GM12892 (cell line): ENCODE measurements around the gene PCDHB16. TPM values are rescaled to one million over a fixed set of nuclear protein-coding genes. Genes with fewer than 3 reads are reported as not detected.
"Not testable (repeated sequence)": the region's sequence is repeated elsewhere in the genome, so short reads cannot be mapped to it uniquely, and the experiment has no call there.

Source experiments
- DNase-seq: peaks from one replicate; pipeline ENCODE4 v3.0.0; 2011; ENCODE audit not compliant: insufficient read length
- FAIRE-seq: peaks from 2 replicates; lab custom pipeline; 2011; peaks lifted over from hg19 to GRCh38; lab: Jason Lieb, UNC
- POLR2A ChIP-seq: IDR thresholded peaks from 2 replicates; pipeline ENCODE4 v1.6.1; 2011; ENCODE audit warnings: low read depth, low read length, control low read depth
- POLR2AphosphoS5 ChIP-seq: IDR thresholded peaks from 2 replicates; pipeline ENCODE4 v1.6.1; 2011; ENCODE audit warnings: low read depth, low read length, control low read depth
- TAF1 ChIP-seq: IDR thresholded peaks from 2 replicates; pipeline ENCODE4 v1.6.1; 2011; ENCODE audit warnings: low read depth, mild to moderate bottlenecking, control low read depth, low read length, borderline replicate concordance
- polyA plus RNA-seq: library from polyadenylated mRNA; unstranded; fragments of >200 nt; gene quantifications from one replicate; pipeline ENCODE4 v1.2.1, GENCODE V29; 2012; ENCODE audit warnings: missing spikeins, inconsistent platforms; ENCODE audit not compliant: missing spikeins

Gene PCDHB16
- not detected for polyA plus RNA-seq

DNA sequence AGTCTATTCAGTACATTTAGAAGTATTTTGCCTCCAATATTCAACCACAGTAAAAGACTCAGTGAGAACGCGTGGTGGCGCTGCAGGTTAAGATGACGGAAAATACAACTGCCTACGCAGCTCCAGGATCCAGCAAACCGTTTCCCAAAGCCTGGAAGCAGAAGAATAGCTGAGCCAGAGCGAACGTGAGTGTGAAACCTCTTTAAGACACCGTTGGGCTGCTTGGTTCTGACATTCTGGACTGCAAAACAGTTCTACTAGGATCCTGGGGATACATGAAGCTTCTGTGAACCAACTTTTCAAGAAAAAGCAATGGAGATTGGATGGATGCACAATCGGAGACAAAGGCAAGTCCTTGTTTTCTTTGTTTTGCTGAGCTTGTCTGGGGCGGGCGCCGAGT is at the start of gene PCDHB16:
Gene PCDHB16 (plus strand): TSS at position 140 of the 400 bp plus-strand sequence. CDS start 173 bp downstream, at position 313.
- no peak for FAIRE-seq
- DNase-seq = no peak

DNA sequence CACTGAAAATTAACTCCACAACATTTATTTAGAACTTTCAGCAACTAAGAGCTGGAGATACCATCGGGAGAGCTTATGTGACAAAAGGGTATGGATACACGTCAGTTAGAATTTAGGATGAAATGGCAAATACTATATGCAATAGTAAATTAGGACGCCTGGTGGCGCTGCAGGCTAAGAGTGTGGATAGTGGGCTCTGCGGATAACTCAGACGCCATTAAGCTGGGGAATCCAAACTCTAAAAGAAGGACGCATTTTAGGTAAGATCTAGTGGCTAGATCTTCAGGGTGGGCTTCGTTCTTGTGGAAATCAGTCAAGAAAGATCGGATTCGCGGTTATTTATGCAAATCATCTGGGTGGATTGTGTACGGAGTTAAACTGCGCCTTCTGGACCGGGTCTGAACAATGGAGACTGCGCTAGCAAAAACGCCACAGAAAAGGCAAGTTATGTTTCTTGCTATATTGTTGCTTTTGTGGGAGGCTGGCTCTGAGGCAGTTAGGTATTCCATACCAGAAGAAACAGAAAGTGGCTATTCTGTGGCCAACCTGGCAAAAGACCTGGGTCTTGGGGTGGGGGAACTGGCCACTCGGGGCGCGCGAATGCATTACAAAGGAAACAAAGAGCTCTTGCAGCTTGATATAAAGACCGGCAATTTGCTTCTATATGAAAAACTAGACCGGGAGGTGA is 47.0 kb upstream of the PCDHB16 start, which contains the start of gene PCDHB5:
Gene PCDHB5 (plus strand): TSS at position 177 of the 688 bp plus-strand sequence. CDS start 229 bp downstream, at position 406.
- FAIRE-seq = no peak
- no peak for DNase-seq

More for the DNA sequence above, at the start of gene PCDHB16:
- TF ChIP-seq POLR2A (no peak), TAF1 (no peak), POLR2AphosphoS5 (no peak)

GRCh38 chr5:141135718-141136266 is 46.4 kb upstream of the PCDHB16 start:
- no peak for DNase-seq
- no peak for FAIRE-seq
- TF ChIP-seq TAF1 (no peak), POLR2AphosphoS5 (no peak), POLR2A (no peak)

More for the DNA sequence above, 47.0 kb upstream of the PCDHB16 start, which contains the start of gene PCDHB5:
- TF ChIP-seq POLR2A = no peak
- TF ChIP-seq TAF1 = no peak
- no peak for TF ChIP-seq POLR2AphosphoS5

- FAIRE-seq, DNase-seq: not testable (repeated sequence)
Observed at GRCh38 chr5:141137346-141137745, 44.8 kb upstream of the PCDHB16 start.

DNA sequence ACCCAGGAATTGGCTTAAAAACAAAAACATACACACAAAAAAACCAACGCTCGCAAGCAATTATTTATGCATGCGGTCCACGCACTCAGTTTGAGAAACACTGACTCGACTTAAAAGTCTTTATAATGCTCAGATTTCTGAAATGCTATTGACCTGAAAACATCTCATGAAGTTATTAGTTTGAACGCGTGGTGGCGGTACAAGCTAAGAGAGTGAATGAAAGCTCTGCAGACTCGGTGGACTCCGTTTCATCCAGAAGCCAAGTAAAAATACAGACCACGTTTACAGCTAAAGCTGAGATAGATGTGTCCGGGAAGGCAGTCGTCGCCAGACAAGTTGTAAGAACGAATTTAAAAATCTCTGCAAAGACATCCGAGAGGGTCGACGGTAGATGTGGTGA is 32.4 kb upstream of the PCDHB16 start, which contains the start of gene PCDHB6:
Gene PCDHB6 (plus strand): TSS at position 246 of the 400 bp plus-strand sequence. CDS start 201 bp downstream, outside the sequence.
- no peak for FAIRE-seq

GRCh38 chr5:141150224-141150992 is 31.8 kb upstream of the PCDHB16 start:
- TF ChIP-seq POLR2A (no peak), POLR2AphosphoS5 (no peak), TAF1 (no peak)
- DNase-seq = no peak
- no peak for FAIRE-seq

More for the DNA sequence above, 32.4 kb upstream of the PCDHB16 start, which contains the start of gene PCDHB6:
- DNase-seq = no peak
- TF ChIP-seq POLR2AphosphoS5 (no peak), POLR2A (no peak), TAF1 (no peak)

DNA sequence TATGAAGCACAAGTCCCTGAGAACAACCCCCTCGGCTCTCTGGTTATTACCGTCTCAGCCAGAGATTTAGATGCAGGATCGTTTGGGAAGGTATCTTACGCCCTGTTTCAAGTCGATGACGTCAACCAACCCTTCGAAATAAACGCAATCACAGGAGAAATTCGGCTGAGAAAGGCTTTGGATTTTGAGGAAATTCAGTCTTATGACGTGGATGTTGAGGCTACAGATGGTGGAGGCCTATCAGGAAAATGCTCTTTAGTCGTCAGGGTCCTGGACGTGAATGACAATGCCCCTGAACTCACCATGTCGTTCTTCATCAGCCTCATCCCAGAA is 31.2 kb upstream of the PCDHB16 start:
- FAIRE-seq (no peak), DNase-seq (no peak)

GRCh38 chr5:141151632-141152031 is 30.6 kb upstream of the PCDHB16 start:
- not testable (repeated sequence) for FAIRE-seq, DNase-seq

More for the DNA sequence above, 31.2 kb upstream of the PCDHB16 start:
- TF ChIP-seq POLR2AphosphoS5 = no peak
- no peak for TF ChIP-seq TAF1
- no peak for TF ChIP-seq POLR2A

GRCh38 chr5:141152096-141152495 is 30.1 kb upstream of the PCDHB16 start:
- not testable (repeated sequence) for FAIRE-seq, DNase-seq

- FAIRE-seq (no peak), DNase-seq (no peak)
- TF ChIP-seq POLR2AphosphoS5 (no peak), TAF1 (no peak), POLR2A (no peak)
Observed at GRCh38 chr5:141155540-141156374, 26.4 kb upstream of the PCDHB16 start.

DNA sequence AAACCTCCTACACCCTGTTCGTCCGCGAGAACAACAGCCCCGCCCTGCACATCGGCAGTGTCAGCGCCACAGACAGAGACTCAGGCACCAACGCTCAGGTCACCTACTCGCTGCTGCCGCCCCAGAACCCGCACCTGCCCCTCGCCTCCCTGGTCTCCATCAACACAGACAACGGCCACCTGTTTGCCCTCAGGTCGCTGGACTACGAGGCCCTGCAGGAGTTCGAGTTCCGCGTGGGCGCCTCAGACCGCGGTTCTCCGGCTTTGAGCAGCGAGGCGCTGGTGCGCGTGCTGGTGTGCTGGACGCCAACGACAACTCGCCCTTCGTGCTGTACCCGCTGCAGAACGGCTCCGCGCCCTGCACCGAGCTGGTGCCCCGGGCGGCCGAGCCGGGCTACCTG is 24.8 kb upstream of the PCDHB16 start:
- DNase-seq, FAIRE-seq: not testable (repeated sequence)

DNA sequence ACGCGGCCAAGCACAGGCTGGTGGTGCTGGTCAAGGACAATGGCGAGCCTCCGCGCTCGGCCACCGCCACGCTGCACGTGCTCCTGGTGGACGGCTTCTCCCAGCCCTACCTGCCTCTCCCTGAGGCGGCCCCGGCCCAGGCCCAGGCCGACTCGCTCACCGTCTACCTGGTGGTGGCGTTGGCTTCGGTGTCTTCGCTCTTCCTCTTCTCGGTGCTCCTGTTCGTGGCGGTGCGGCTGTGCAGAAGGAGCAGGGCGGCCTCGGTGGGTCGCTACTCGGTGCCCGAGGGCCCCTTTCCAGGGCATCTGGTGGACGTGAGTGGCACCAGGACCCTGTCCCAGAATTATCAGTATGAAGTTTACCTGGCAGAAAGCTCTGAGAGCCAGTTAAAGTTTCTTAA is 24.3 kb upstream of the PCDHB16 start:
- DNase-seq, FAIRE-seq: not testable (repeated sequence)
